Measurements from ENCODE around the gene DBNDD1.

GRCh38 chr16:90011908-90012501, 7.3 kb downstream of the DBNDD1 start:
- TF ChIP-seq CTCF (IDR thresholded peaks at IDR 0.05; ENCODE audit: insufficient read depth, low read depth, low read length) (no peak), EZH2 (IDR thresholded peaks at IDR 0.05; ENCODE audit: insufficient read depth, low read length) (no peak)
